Caco-2 (cell line): ENCODE measurements around the gene CACNA1A. TPM values are rescaled to one million over a fixed set of nuclear protein-coding genes. Genes with fewer than 3 reads are reported as not detected.
A peak's percentile ranks its signal among the peaks of the same experiment; 100 is the strongest.

Experiments
- BruUV-seq: library from RNA; stranded (reverse); fragments of 400-500 nt; replicated peaks from 2 replicates; lab custom pipeline; 2021; lab: Mats Ljungman, UMichigan
- CTCF ChIA-PET: fragments of 300-600 bp; sonication (Branson Sonifier 250); formaldehyde crosslinking; loops from one replicate; lab custom pipeline; 2022; ENCODE audit warnings: antibody characterized with exemption; lab: Charles Lee
- POLR2A ChIA-PET: fragments of 300-600 bp; sonication (Branson Sonifier 250); formaldehyde crosslinking; loops from one replicate; lab custom pipeline; 2022; ENCODE audit warnings: antibody characterized with exemption; lab: Charles Lee
- DNase-seq, 2 experiments: peaks; one replicate each; pipeline versions ENCODE4 v3.0.0 to v3.0.0-alpha.2; 2020 to 2022
- H3K27me3 ChIP-seq: replicated peaks from 2 replicates; pipeline ENCODE4 v1.6.0; 2011; ENCODE audit warnings: low read length; ENCODE audit not compliant: control insufficient read depth, insufficient read depth
- H3K36me3 ChIP-seq: 2 replicates; pipeline ENCODE4 v1.5.1; 2011; ENCODE audit warnings: low read length; ENCODE audit not compliant: control insufficient read depth, insufficient read depth
- H3K4me1 ChIP-seq: fragments of 250-450 bp; sonication (Bioruptor Pico); 2 replicates; pipeline ENCODE4 v1.5.1; 2020; ENCODE audit warnings: mild to moderate bottlenecking
- H3K4me3 ChIP-seq: 2 replicates; pipeline ENCODE4 v1.5.1; 2011; ENCODE audit warnings: low read depth, mild to moderate bottlenecking, control low read depth, low read length
- H3K9me3 ChIP-seq: fragments of 250-450 bp; sonication (Bioruptor Pico); 2 replicates; pipeline ENCODE4 v1.5.1; 2020; ENCODE audit warnings: mild to moderate bottlenecking, moderate library complexity
- H3K27ac Mint-ChIP-seq: one replicate; pipeline ENCODE4 v1.8.0; 2022; ENCODE audit warnings: mixed read lengths; ENCODE audit not compliant: unreplicated experiment
- H3K27me3 Mint-ChIP-seq: one replicate; pipeline ENCODE4 v1.8.0; 2022; ENCODE audit warnings: mixed read lengths; ENCODE audit not compliant: insufficient read depth, unreplicated experiment
- H3K36me3 Mint-ChIP-seq: one replicate; pipeline ENCODE4 v1.8.0; 2022; ENCODE audit warnings: mild to moderate bottlenecking, mixed read lengths; ENCODE audit not compliant: insufficient read depth, unreplicated experiment
- H3K4me1 Mint-ChIP-seq: one replicate; pipeline ENCODE4 v1.8.0; 2022; ENCODE audit warnings: low read depth, mixed read lengths; ENCODE audit not compliant: unreplicated experiment
- H3K4me3 Mint-ChIP-seq: one replicate; pipeline ENCODE4 v1.8.0; 2022; ENCODE audit warnings: mild to moderate bottlenecking, moderate library complexity, mixed read lengths; ENCODE audit not compliant: unreplicated experiment
- H3K9me3 Mint-ChIP-seq: one replicate; pipeline ENCODE4 v1.8.0; 2022; ENCODE audit warnings: mixed read lengths; ENCODE audit not compliant: unreplicated experiment
- CTCF ChIP-seq, 2 experiments: fragments of 200-600 bp in 1 of 2; IDR thresholded peaks; 1 replicate in 1 of 2; 2 replicates in 1 of 2; pipeline versions ENCODE4 v1.5.1 to v1.8.0; 2011 to 2022; ENCODE audit warnings: antibody characterized with exemption in 1 of 2, control low read depth in 1 of 2, inconsistent platforms in 1 of 2, low read depth in 1 of 2, low read length in 1 of 2, mild to moderate bottlenecking in 1 of 2, moderate library complexity in 1 of 2; ENCODE audit not compliant: insufficient read depth in 1 of 2, severe bottlenecking in 1 of 2, unreplicated experiment in 1 of 2
- intact Hi-C: fragments of 100-400 bp; cut with micrococcal nuclease; formaldehyde crosslinking; loops from one replicate; pipeline ENCODE4 v1.10.0; 2022; ENCODE audit not compliant: unreplicated experiment
- total RNA-seq: library from RNA; stranded (reverse); gene quantifications from 2 replicates; pipeline ENCODE4 v1.2.3, GENCODE V29; 2022

Gene CACNA1A
- total RNA-seq, 1 experiment from 2014 or later: not detected

- TF ChIP-seq CTCF (IDR thresholded peaks at IDR 0.05; ENCODE audit: insufficient read depth in 1 of 2, low read depth in 1 of 2, low read length in 1 of 2, severe bottlenecking in 1 of 2, unreplicated experiment in 1 of 2): no peak
- intact Hi-C loops: loop anchor here (10.0 kb wide), 1 partner anchor 60 kb away; no protein-coding TSS in a partner anchor
- POLR2A ChIA-PET: no interaction called here
- H3K36me3 Mint-ChIP-seq: no peaks in the 10 kb centered on the region
- BruUV-seq: no TSS peak
- Histone ChIP-seq H3K27me3 (no peaks in the 10 kb centered on the region), H3K4me1 (peaks cover 7% of the 10 kb centered on the region; the same call in 1 of the 2 replicates), H3K36me3 (no peaks in the 10 kb centered on the region), H3K9me3 (no peaks in the 10 kb centered on the region), H3K4me3 (no peak overlapping the region)
- no peak overlapping the region for H3K27ac Mint-ChIP-seq
- peaks cover 15% of the 10 kb centered on the region for H3K9me3 Mint-ChIP-seq
- DNase-seq: peak; percentile 38 to 69
- CTCF ChIA-PET: no interaction called here
- no peak overlapping the region for H3K4me3 Mint-ChIP-seq
- no peaks in the 10 kb centered on the region for H3K27me3 Mint-ChIP-seq
- H3K4me1 Mint-ChIP-seq: no peaks in the 10 kb centered on the region
Measured at GRCh38 chr19:13425151-13425550, 81.1 kb downstream of the CACNA1A start.

- no peaks in the 10 kb centered on the region for H3K27me3 Mint-ChIP-seq
- H3K36me3 Mint-ChIP-seq: no peaks in the 10 kb centered on the region
- no peak overlapping the region for H3K4me3 Mint-ChIP-seq
- ChIA-PET CTCF (no interaction called here), POLR2A (no interaction called here)
- Histone ChIP-seq H3K9me3 (no peaks in the 10 kb centered on the region), H3K4me3 (no peak overlapping the region), H3K27me3 (no peaks in the 10 kb centered on the region), H3K4me1 (peaks cover 7% of the 10 kb centered on the region; the same call in 1 of the 2 replicates), H3K36me3 (no peaks in the 10 kb centered on the region)
- no peak for TF ChIP-seq CTCF (IDR thresholded peaks at IDR 0.05; ENCODE audit: insufficient read depth in 1 of 2, low read depth in 1 of 2, low read length in 1 of 2, severe bottlenecking in 1 of 2, unreplicated experiment in 1 of 2)
- BruUV-seq: no TSS peak
- intact Hi-C loops: loop anchor here (10.0 kb wide), 1 partner anchor 56 kb away; no protein-coding TSS in a partner anchor
- H3K27ac Mint-ChIP-seq: no peak overlapping the region
- H3K4me1 Mint-ChIP-seq: no peaks in the 10 kb centered on the region
- peaks cover 15% of the 10 kb centered on the region for H3K9me3 Mint-ChIP-seq
- DNase-seq: no peak
Measured at GRCh38 chr19:13420780-13421179, 85.5 kb downstream of the CACNA1A start.

- BruUV-seq: no TSS peak
- Histone ChIP-seq H3K36me3 (no peaks in the 10 kb centered on the region), H3K4me1 (no peaks in the 10 kb centered on the region), H3K27me3 (no peaks in the 10 kb centered on the region), H3K4me3 (no peak overlapping the region), H3K9me3 (no peaks in the 10 kb centered on the region)
- no peak for DNase-seq
- H3K27ac Mint-ChIP-seq: no peak overlapping the region
- intact Hi-C loops: no loop called here
- H3K4me3 Mint-ChIP-seq: no peak overlapping the region
- peaks cover 14% of the 10 kb centered on the region for H3K9me3 Mint-ChIP-seq
- ChIA-PET CTCF (no interaction called here), POLR2A (no interaction called here)
- TF ChIP-seq CTCF (IDR thresholded peaks at IDR 0.05; ENCODE audit: insufficient read depth in 1 of 2, low read depth in 1 of 2, low read length in 1 of 2, severe bottlenecking in 1 of 2, unreplicated experiment in 1 of 2): no peak
- H3K36me3 Mint-ChIP-seq: no peaks in the 10 kb centered on the region
- peaks cover 5% of the 10 kb centered on the region for H3K27me3 Mint-ChIP-seq
- no peaks in the 10 kb centered on the region for H3K4me1 Mint-ChIP-seq
Measured at GRCh38 chr19:13417054-13417453, 89.2 kb downstream of the CACNA1A start.
